ENCODE measurements around the gene PRDM15. TPM values are rescaled to one million over a fixed set of nuclear protein-coding genes. Genes with fewer than 3 reads are reported as not detected.

The PRDM15 gene
- total RNA-seq, 1 experiment from 2014 or later: 11.2 TPM

GRCh38 chr21:41874611-41875010 lies 4.5 kb downstream of the PRDM15 start:
- H3K27me3 ChIP-seq (ENCODE audit: control insufficient read depth, insufficient read depth, low read length): no peaks in the 10 kb centered on the region
- CTCF ChIA-PET: interaction anchor here (0.6 kb wide), 1 partner anchor 88 kb away, joined by 3 read pairs; no protein-coding TSS in a partner anchor
- H3K4me3 ChIP-seq (ENCODE audit: low read depth in 2 of 2, low read length in 2 of 2): no peak overlapping the region
- TF ChIP-seq POLR2AphosphoS5 (IDR thresholded peaks at IDR 0.05; ENCODE audit: low read depth, low read length): no peak
- TF ChIP-seq CTCF (IDR thresholded peaks at IDR 0.05): no peak
- no peak for TF ChIP-seq REST (IDR thresholded peaks at IDR 0.05; ENCODE audit: insufficient read depth in 1 of 2, low read depth in 2 of 2, low read length in 1 of 2)
- TF ChIP-seq TCF7L2 (IDR thresholded peaks at IDR 0.05; ENCODE audit: low read depth, low read length): no peak
- TF ChIP-seq SIN3A (IDR thresholded peaks at IDR 0.05; ENCODE audit: borderline replicate concordance, insufficient read depth, low read depth, low read length): no peak
- no peak overlapping the region for H3K27ac ChIP-seq (ENCODE audit: low read length)
- intact Hi-C loops (cut with micrococcal nuclease; ENCODE audit: unreplicated experiment) (no loop called here), in situ Hi-C loops (cut with HindIII; ENCODE audit: low pct_unique_long_range_greater_than_20kb, low sequenced_read_pairs) (no loop called here)
- POLR2A ChIA-PET: no interaction called here
- no TSS peak for BruUV-seq (replicated peaks)
- DNase-seq (ENCODE audit: low read depth, low spot score): no peak
- peaks cover 8% of the 10 kb centered on the region for H3K4me1 ChIP-seq (ENCODE audit: control insufficient read depth, insufficient read depth, low read length)
- H3K9me3 ChIP-seq (ENCODE audit: control insufficient read depth, insufficient read depth, low read depth, low read length): no peaks in the 10 kb centered on the region
- no peaks in the 10 kb centered on the region; the same call in 1 of the 2 replicates for H3K36me3 ChIP-seq (ENCODE audit: control insufficient read depth, insufficient read depth, low read length)
- ATAC-seq: no peak

GRCh38 chr21:41873426-41873825 lies 5.7 kb downstream of the PRDM15 start:
- peaks cover 8% of the 10 kb centered on the region for H3K4me1 ChIP-seq (ENCODE audit: control insufficient read depth, insufficient read depth, low read length)
- H3K27ac ChIP-seq (ENCODE audit: low read length): no peak overlapping the region
- H3K27me3 ChIP-seq (ENCODE audit: control insufficient read depth, insufficient read depth, low read length): no peaks in the 10 kb centered on the region
- ChIA-PET POLR2A (no interaction called here), CTCF (interaction anchor here (0.7 kb wide), 1 partner anchor 238 kb away, joined by 4 read pairs; no protein-coding TSS in a partner anchor)
- no TSS peak for BruUV-seq (replicated peaks)
- H3K9me3 ChIP-seq (ENCODE audit: control insufficient read depth, insufficient read depth, low read depth, low read length): no peaks in the 10 kb centered on the region
- ATAC-seq (no peak), DNase-seq (ENCODE audit: low read depth, low spot score) (no peak)
- intact Hi-C loops (cut with micrococcal nuclease; ENCODE audit: unreplicated experiment): no loop called here
- H3K36me3 ChIP-seq (ENCODE audit: control insufficient read depth, insufficient read depth, low read length): no peaks in the 10 kb centered on the region; the same call in 1 of the 2 replicates
- no peak for TF ChIP-seq SIN3A (IDR thresholded peaks at IDR 0.05; ENCODE audit: borderline replicate concordance, insufficient read depth, low read depth, low read length)
- in situ Hi-C loops (cut with HindIII; ENCODE audit: low pct_unique_long_range_greater_than_20kb, low sequenced_read_pairs): no loop called here
- no peak overlapping the region for H3K4me3 ChIP-seq (ENCODE audit: low read depth in 2 of 2, low read length in 2 of 2)

GRCh38 chr21:41873005-41873404 lies 6.1 kb downstream of the PRDM15 start:
- Histone ChIP-seq H3K4me3 (ENCODE audit: low read depth in 2 of 2, low read length in 2 of 2) (no peak overlapping the region), H3K4me1 (ENCODE audit: control insufficient read depth, insufficient read depth, low read length) (peaks cover 7% of the 10 kb centered on the region), H3K36me3 (ENCODE audit: control insufficient read depth, insufficient read depth, low read length) (no peaks in the 10 kb centered on the region), H3K9me3 (ENCODE audit: control insufficient read depth, insufficient read depth, low read depth, low read length) (no peaks in the 10 kb centered on the region), H3K27me3 (ENCODE audit: control insufficient read depth, insufficient read depth, low read length) (no peaks in the 10 kb centered on the region), H3K27ac (ENCODE audit: low read length) (no peak overlapping the region)
- in situ Hi-C loops (cut with HindIII; ENCODE audit: low pct_unique_long_range_greater_than_20kb, low sequenced_read_pairs) (no loop called here), intact Hi-C loops (cut with micrococcal nuclease; ENCODE audit: unreplicated experiment) (no loop called here)
- BruUV-seq (replicated peaks): no TSS peak
- DNase-seq (ENCODE audit: low read depth, low spot score) (no peak), ATAC-seq (no peak)
- POLR2A ChIA-PET: no interaction called here
- TF ChIP-seq SIN3A (IDR thresholded peaks at IDR 0.05; ENCODE audit: borderline replicate concordance, insufficient read depth, low read depth, low read length): no peak
- no peak for TF ChIP-seq CTCF (IDR thresholded peaks at IDR 0.05)
- no peak for TF ChIP-seq TCF7L2 (IDR thresholded peaks at IDR 0.05; ENCODE audit: low read depth, low read length)
- no peak for TF ChIP-seq POLR2AphosphoS5 (IDR thresholded peaks at IDR 0.05; ENCODE audit: low read depth, low read length)
- no peak for TF ChIP-seq REST (IDR thresholded peaks at IDR 0.05; ENCODE audit: insufficient read depth in 1 of 2, low read depth in 2 of 2, low read length in 1 of 2)
- CTCF ChIA-PET: no interaction called here
